Transverse colon (tissue), 4 donors: Measurements from ENCODE around the gene SETD1A.

Experiments used
- CTCF ChIP-seq, 5 experiments: fragments of 200-600 bp in 3 of 5; fragments of 450-650 bp in 2 of 5; sonication (generic) in 3 of 5; IDR thresholded peaks; 1 replicate in 2 of 5; 2 replicates in 3 of 5; pipeline ENCODE4 v1.5.1; 2016 to 2017; ENCODE audit warnings: antibody characterized with exemption in 5 of 5, inconsistent platforms in 3 of 5, mild to moderate bottlenecking in 2 of 5, moderate library complexity in 1 of 5
- EP300 ChIP-seq: sonication (generic); formaldehyde crosslinking; IDR thresholded peaks from one replicate; pipeline ENCODE4 v1.6.1; 2017; ENCODE audit warnings: antibody characterized with exemption, low read depth
- POLR2A ChIP-seq: fragments of 450-650 bp; IDR thresholded peaks from one replicate; pipeline ENCODE4 v1.6.1; 2016; ENCODE audit warnings: antibody characterized with exemption, mild to moderate bottlenecking, moderate library complexity
- POLR2AphosphoS5 ChIP-seq, 3 donors: sonication (generic); formaldehyde crosslinking; IDR thresholded peaks; one replicate each; pipeline ENCODE4 v1.6.1; 2016; ENCODE audit warnings: antibody characterized with exemption in 3 of 3

GRCh38 chr16:31022544-31023251, 65.1 kb downstream of the SETD1A start:
- TF ChIP-seq CTCF (IDR thresholded peaks at IDR 0.05) = no peak
- TF ChIP-seq POLR2A = no peak
- no peak for TF ChIP-seq POLR2AphosphoS5 (IDR thresholded peaks at IDR 0.05)
- no peak for TF ChIP-seq EP300
